Measurements from ENCODE around the gene CHST12.
"Not testable (repeated sequence)": the region's sequence is repeated elsewhere in the genome, so short reads cannot be mapped to it uniquely, and the experiment has no call there.

The CHST12 gene

DNA sequence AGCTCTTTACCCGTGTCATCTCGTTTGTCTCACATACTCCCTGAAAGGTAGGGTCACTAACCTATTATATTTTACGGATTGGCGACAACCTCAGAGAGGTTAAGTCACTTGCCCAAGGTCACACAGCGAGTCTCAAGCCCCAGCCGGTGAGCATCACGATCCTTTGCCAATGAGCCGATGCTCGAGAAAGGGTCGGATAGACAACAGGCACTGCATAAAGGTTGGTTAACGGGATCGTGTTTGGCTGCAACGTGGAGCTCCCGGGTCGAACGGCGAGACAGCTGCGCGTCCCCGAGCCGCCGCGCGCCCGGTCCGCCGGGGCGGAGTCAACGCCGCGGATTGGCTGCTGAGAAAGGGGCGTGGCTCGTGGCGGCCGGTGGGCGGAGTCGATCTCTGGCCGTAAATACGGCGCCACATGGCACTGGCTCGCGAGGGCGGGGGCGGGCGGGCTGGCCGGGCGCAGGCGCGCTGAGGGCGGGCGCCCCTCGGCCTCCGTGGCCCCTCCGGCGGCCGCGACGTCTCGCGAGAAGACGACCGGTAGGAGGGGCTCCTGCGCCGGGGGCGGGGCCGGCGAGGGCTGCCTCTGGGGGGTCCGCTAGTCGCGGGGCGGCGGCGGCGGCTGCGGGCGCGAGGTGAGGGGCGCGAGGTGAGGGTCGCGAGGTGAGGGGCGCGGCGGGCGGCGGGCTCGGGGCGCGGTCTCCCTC is at the start of gene CHST12:
Gene CHST12 (plus strand): TSS at position 598 of the 704 bp plus-strand sequence. CDS start 29,029 bp downstream, outside the sequence.
- peak; percentile 52 to 96 for DNase-seq

DNA sequence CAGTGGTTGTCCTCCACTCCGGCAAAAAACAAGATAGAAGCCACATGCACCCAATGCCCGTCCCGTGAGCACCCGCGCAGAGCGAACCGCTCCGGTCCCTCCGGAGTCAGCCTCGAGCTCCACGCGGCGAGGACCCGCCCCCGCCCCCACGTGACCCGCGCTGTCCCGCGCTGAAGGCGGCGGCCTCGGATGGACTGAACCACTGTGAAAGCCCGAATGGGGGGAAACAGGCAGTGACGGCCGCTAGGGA is 49.5 kb upstream of the CHST12 start:
- DNase-seq: peak in 1 of 2 experiments; percentile 92

- peak; percentile 89 to 93 for DNase-seq
Measured at GRCh38 chr7:2354186-2354938, 49.0 kb upstream of the CHST12 start, which contains the start of gene EIF3B. TSS of gene EIF3B (plus strand) at chr7:2354827. CDS start at chr7:2354922, 95 bp downstream.

DNA sequence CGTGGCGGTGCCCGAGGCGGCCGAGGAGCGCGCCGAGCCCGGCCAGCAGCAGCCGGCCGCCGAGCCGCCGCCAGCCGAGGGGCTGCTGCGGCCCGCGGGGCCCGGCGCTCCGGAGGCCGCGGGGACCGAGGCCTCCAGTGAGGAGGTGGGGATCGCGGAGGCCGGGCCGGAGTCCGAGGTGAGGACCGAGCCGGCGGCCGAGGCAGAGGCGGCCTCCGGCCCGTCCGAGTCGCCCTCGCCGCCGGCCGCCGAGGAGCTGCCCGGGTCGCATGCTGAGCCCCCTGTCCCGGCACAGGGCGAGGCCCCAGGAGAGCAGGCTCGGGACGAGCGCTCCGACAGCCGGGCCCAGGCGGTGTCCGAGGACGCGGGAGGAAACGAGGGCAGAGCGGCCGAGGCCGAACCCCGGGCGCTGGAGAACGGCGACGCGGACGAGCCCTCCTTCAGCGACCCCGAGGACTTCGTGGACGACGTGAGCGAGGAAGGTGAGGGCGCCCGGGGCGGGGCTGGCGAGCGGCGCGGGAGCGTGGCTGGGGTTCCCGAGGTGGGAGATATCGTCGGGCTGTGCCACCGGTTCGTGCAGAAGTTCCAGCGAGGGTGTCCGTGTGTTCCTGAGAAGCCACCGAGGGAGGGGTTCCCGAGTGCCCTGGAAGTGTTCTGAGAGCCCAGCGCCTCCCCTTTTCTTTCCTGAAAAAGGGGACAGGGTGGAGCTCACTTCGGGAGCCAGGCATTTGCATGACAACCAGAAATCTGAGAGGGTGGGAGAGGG is 48.3 kb upstream of the CHST12 start:
- DNase-seq: no peak

GRCh38 chr7:2355705-2356008 is 47.8 kb upstream of the CHST12 start:
- no peak for DNase-seq

- DNase-seq: no peak
Measured at GRCh38 chr7:2357165-2357564, 46.2 kb upstream of the CHST12 start.

DNA sequence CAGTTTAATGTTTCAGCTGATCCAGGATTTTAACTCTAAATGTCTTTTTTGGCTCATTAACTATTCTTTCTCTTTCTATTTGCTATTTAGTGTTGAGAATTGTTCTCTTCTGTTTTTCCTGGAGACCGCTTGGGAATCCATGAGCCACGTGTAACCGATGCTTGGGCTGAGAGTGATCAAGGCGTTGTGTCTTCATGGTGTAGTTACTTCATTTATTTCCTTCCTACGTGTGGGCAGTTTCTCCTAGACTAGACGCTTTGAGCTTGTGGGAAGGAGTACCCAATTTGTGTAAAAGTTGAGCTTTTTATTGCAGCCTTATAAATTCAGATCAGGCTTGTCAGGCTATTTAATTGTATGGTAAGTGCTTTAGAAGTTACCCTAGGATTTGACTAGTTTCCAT is 45.8 kb upstream of the CHST12 start:
- no peak for DNase-seq

GRCh38 chr7:2358968-2359527 is 44.4 kb upstream of the CHST12 start:
- no peak for DNase-seq

GRCh38 chr7:2359610-2360009 is 43.8 kb upstream of the CHST12 start:
- DNase-seq: no peak

DNA sequence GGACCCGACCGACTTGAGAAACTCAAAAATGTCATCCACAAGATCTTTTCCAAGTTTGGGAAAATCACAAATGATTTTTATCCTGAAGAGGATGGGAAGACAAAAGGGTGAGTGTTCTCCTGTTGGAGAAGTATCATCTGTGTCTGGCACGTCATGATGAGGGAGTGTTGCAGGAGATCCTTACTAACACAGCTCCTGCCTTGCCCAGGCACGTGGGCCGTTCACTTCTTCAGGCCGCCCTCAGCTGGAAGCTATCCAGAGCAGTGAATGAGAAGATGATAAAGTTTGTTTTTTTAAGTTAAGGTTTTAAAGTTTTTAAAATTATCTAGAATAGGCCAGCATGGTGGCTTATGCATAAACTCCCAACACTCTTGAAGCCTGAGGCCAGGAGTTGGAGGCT is 42.6 kb upstream of the CHST12 start:
- no peak for DNase-seq

DNA sequence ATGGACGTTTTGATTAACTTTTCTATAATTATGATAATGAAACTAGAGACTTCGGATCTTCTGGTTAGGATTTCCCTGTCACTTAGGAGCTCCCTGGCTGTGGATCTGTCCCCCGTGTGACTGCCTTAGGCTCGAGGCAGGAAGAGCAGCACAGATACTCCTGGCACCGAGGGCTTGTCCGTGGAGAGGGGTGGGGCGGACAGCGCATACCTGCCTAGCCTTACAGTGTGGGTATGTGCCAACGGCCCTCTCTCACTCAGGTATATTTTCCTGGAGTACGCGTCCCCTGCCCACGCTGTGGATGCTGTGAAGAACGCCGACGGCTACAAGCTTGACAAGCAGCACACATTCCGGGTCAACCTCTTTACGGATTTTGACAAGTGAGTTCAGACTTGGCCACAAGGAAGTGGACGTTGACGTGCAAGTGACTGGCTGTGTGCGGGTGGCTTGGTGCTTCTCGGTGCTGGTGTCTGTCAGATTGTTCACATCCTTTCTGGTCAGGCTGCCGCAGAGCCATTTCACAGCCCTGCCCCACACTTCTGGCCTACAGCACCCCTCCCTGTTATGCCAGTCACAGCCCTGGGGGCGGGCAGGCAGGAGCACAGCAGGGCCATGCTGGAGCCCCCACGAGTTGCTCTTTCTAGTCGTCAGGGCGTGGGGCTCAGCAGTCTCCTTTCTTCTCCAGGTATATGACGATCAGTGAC is 40.9 kb upstream of the CHST12 start:
- DNase-seq: no peak

GRCh38 chr7:2369139-2369538 is 34.3 kb upstream of the CHST12 start:
- DNase-seq: no peak

DNA sequence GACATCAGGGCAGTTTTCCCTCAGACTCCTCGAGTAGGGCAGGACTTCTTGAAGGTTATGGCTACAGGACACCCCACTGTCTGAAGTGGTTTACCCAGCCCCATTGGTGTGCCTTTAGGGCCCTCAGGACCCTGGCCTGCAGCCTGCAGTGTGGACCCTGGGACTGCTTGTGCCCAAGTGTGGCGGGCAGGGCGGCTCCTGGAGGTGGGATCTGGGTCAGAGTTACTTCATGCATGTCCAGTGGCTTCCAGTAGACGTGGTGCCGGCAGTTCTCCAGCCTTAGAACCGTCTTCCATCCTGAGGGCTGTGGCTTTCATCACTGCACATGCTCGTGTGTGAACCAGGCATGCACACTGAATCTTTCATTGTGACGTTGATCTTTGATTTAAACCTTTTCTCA is 32.1 kb upstream of the CHST12 start:
- no peak for DNase-seq

DNA sequence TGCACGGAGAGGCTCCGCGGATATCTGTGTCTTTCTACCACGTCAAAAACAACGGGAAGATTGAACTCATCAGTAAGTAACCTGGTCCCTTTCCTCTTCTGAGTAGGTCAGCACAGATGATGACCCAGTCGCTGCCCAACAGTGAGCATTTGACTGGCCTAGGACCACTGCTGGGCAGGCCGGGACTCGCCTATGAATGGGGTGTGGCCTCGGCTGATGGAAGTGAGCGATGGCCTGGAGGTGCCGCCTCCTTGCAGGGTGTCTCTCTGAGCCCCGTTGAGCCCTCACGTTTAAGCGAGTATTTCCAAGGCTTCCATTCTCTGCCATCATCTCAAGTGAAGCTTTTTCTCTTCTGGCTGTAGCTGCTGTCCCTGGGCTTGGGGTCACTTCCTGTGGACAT is 30.7 kb upstream of the CHST12 start:
- DNase-seq: no peak

DNA sequence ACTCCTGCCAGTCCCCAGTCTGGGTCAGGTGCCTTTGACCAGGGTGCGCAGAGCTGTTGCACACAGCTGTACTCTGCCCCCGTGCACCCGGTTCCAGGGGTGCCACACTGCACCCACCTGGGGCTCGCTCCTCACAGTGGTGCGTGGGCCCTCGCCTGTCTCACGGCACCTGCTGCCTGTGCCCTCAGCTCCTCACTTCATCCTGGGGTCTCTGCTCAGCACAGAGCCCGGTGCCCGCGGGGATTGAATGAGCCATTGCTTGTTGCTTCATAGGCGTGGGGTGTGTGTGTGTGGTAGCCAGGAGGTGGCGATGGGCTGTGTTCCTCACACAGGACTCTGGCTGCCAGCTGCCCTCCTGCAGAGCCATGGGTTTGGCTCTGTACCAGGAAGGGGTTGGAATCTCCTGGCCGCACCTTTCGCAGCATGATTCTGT is 30.3 kb upstream of the CHST12 start:
- no peak for DNase-seq

DNA sequence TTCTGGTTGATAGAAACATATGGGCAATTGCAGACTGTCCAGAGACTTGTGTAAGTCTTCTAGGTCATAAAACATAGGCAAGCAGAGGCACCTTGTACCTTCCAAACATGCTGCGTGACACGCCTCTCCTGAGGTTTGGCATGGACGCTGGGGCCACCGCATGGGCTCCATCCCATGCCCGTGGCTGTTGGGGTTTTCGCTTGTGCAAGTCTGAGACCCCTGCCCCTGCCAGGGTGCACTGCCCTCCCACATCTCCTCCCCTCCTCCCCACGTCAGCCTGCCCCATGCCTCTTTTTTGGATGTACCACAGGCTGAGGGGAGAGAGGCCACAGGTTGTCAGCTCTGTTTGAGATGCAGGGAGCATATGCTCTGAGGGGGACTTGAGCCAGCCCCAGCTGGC is 29.8 kb upstream of the CHST12 start:
- no peak for DNase-seq

GRCh38 chr7:2374401-2374800 is 29.0 kb upstream of the CHST12 start:
- no peak for DNase-seq

- DNase-seq: no peak
Measured at GRCh38 chr7:2374830-2375728, 28.3 kb upstream of the CHST12 start.

GRCh38 chr7:2376351-2377154 is 26.9 kb upstream of the CHST12 start:
- no peak for DNase-seq

DNA sequence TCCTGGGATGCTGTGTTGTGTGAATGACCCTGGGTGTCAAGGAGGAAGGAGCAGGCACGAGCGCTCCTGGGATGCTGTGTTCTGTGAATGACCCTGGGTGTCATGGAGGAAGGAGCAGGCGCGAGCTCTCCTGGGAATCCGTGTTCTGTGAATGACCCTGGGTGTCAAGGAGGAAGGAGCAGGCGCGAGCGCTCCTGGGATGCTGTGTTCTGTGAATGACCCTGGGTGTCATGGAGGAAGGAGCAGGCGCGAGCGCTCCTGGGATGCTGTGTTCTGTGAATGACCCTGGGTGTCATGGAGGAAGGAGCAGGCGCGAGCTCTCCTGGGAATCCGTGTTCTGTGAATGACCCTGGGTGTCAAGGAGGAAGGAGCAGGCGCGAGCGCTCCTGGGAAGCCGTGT is 25.9 kb upstream of the CHST12 start:
- DNase-seq: not testable (repeated sequence)

GRCh38 chr7:2378125-2378524 is 25.3 kb upstream of the CHST12 start:
- not testable (repeated sequence) for DNase-seq
